Stimulated activated CD8-positive, alpha-beta memory T cell treated with anti-CD3 and anti-CD28 coated beads, Interleukin-7, amount 100 ng/mL, for 48 hours (primary cell): ENCODE results near the gene NPY.
"Not testable (repeated sequence)": the region's sequence is repeated elsewhere in the genome, so short reads cannot be mapped to it uniquely, and the experiment has no call there.

Source experiments
- DNase-seq, 2 donors: peaks; one replicate each; pipeline ENCODE4 v3.0.0-alpha.2; 2020; ENCODE audit warnings: low read depth in 1 of 2; ENCODE audit errors: extremely low read depth in 1 of 2

The NPY gene

DNA sequence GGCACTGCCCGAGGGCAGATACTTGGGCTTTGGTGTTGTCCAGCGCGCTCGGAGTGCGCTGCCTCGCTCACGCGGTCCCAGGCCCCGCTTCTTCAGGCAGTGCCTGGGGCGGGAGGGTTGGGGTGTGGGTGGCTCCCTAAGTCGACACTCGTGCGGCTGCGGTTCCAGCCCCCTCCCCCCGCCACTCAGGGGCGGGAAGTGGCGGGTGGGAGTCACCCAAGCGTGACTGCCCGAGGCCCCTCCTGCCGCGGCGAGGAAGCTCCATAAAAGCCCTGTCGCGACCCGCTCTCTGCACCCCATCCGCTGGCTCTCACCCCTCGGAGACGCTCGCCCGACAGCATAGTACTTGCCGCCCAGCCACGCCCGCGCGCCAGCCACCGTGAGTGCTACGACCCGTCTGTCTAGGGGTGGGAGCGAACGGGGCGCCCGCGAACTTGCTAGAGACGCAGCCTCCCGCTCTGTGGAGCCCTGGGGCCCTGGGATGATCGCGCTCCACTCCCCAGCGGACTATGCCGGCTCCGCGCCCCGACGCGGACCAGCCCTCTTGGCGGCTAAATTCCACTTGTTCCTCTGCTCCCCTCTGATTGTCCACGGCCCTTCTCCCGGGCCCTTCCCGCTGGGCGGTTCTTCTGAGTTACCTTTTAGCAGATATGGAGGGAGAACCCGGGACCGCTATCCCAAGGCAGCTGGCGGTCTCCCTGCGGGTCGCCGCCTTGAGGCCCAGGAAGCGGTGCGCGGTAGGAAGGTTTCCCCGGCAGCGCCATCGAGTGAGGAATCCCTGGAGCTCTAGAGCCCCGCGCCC, at the start of gene NPY:
Gene NPY (plus strand): TSS at position 294 of the 802 bp plus-strand sequence. CDS start 1,051 bp downstream, outside the sequence.
- no peak for DNase-seq

- DNase-seq = no peak
These were observed 44.7 kb upstream of the NPY start for GRCh38 chr7:24239260-24239659.

GRCh38 chr7:24241206-24241605, 42.8 kb upstream of the NPY start:
- no peak for DNase-seq

GRCh38 chr7:24244554-24244953, 39.4 kb upstream of the NPY start:
- no peak for DNase-seq

GRCh38 chr7:24245362-24245761, 38.6 kb upstream of the NPY start:
- no peak for DNase-seq

- DNase-seq = no peak
These were observed 34.7 kb upstream of the NPY start for GRCh38 chr7:24249266-24249665.

GRCh38 chr7:24251568-24251967, 32.4 kb upstream of the NPY start:
- no peak for DNase-seq

DNA sequence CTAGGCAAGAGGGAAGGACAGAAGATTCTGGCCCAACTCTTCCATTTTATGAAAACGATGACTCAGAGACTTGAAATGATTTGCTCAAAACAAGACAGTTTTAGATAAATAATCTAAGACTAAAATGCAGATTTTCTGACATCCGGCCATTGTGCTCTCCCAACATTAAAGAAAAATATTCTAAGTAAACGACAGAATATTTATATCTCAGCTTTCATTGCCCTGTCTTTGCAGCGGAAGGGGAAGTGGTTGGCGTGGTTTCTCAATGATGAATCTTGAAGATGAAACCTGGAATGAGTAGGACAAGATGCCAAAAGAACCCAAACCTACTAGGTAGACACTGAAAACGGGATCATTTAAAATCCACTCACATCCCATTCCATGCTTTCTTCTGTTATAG, 28.9 kb upstream of the NPY start:
- no peak for DNase-seq

DNA sequence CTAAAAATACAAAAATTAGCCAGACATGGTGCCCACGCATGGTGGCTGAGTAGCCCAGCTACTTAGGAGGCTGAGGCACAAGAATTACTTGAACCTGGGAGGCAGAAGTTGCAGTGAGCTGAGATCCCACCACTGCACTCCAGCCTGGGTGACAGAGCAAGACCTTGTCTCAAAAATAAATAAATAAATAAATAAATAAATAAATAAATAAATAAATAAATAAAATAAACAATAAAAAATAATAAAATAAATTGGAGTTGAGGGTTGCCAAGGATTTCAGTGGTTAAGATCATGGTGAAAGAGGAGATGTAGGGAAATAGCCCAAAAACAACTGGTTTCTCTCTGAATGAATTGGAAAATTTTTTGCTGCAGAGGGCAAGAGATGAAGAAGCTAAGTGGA, 25.7 kb upstream of the NPY start:
- DNase-seq = not testable (repeated sequence)

- DNase-seq = no peak
These were observed 12.1 kb upstream of the NPY start for GRCh38 chr7:24271938-24272337.

DNA sequence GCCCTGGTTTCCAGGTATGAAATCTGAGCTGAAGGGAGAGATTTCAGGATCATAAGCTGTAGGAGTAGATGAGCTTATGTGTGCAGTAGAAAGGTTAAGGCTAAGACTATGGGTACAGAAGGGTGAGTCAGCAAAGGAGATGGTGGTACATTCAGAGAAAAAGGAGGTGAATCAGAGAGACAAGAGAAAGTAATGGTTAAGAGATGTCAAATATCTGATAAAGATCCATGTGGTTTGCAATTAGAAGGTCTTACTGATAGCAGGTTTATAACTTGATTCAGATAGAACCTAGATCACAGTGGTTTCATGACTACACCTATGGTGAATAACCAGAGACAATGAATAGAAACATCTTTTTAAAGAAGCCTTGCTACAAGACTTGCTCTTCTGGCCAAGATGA, 4.5 kb upstream of the NPY start:
- DNase-seq = no peak

DNA sequence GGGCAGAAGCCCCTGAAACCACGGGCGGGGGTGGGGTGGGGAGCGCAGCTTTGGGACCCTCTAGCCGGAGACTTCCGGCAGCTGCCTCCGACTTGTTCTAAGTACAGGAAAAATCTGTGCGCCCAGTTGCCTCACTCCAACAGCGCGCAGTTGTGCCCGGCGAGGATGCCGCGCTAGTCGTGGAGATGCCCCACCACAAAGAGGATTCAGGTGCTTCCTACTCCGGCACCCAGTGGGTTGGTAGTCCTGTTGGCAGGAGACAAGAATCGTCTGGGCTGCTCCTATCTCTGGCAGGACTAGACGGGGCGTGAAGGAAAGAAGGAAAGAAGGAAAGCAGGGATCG, 465 bp upstream of the NPY start:
- DNase-seq = no peak

DNA sequence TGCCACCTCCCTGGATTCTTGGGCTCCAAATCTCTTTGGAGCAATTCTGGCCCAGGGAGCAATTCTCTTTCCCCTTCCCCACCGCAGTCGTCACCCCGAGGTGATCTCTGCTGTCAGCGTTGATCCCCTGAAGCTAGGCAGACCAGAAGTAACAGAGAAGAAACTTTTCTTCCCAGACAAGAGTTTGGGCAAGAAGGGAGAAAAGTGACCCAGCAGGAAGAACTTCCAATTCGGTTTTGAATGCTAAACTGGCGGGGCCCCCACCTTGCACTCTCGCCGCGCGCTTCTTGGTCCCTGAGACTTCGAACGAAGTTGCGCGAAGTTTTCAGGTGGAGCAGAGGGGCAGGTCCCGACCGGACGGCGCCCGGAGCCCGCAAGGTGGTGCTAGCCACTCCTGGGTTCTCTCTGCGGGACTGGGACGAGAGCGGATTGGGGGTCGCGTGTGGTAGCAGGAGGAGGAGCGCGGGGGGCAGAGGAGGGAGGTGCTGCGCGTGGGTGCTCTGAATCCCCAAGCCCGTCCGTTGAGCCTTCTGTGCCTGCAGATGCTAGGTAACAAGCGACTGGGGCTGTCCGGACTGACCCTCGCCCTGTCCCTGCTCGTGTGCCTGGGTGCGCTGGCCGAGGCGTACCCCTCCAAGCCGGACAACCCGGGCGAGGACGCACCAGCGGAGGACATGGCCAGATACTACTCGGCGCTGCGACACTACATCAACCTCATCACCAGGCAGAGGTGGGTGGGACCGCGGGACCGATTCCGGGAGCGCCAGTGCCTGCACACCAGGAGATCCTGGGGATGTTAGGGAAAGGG, 913 bp downstream of the NPY start:
- no peak for DNase-seq

- peak; percentile 20 to 47 for DNase-seq
These were observed 6.1 kb downstream of the NPY start for GRCh38 chr7:24290004-24290641.

GRCh38 chr7:24291271-24291670, 7.3 kb downstream of the NPY start:
- DNase-seq = no peak

GRCh38 chr7:24297362-24297761, 13.4 kb downstream of the NPY start:
- DNase-seq = no peak

- no peak for DNase-seq
These were observed 14.7 kb downstream of the NPY start for GRCh38 chr7:24298696-24299095.

DNA sequence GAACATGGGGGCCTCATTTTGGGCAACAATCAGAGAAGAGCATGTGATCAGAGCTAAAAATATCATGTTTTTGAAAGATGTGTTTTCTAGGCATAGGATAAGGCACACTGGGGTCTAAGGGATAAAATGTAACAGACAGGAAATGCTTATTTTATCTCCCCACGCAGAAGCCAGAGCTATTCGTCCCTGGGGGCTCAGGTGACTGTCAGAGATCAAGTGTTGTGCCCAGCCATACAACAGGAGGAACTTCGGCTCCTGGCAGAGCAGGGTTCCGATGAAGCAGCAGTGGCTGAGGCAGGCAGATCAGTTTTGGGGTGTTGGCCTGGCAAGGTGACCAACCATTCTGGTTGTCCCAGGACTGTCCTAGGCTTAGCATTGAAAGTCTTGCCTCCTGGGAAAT, 15.2 kb downstream of the NPY start:
- no peak for DNase-seq

DNA sequence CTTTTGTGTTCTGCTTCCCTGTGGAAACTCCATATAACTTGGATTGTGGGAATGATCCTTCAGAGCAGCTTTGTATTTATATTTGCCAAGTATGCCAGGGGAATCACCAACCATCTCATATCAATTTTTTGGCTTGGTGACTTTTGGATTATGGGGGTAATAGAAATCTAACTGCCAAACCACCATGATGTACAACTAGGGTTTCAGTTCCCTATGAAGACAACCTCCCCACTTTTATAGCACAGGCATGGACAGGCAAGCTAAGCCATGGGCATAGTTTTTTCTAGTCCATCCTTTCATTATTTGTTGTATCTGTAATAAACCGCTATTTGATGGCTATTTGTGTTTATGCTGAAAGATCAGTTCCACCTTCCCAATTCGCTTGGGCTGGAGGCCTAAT, 17.7 kb downstream of the NPY start:
- no peak for DNase-seq

GRCh38 chr7:24304494-24305095, 20.6 kb downstream of the NPY start:
- no peak for DNase-seq

- no peak for DNase-seq
These were observed 23.3 kb downstream of the NPY start for GRCh38 chr7:24307326-24307725.
